K562 (cell line): ENCODE measurements around the gene MC1R. TPM values are rescaled to one million over a fixed set of nuclear protein-coding genes. Genes with fewer than 3 reads are reported as not detected.

ENCODE experiments used
- ATF2 ChIP-seq: sonication (generic); formaldehyde crosslinking; IDR thresholded peaks from 2 replicates; pipeline ENCODE4 v1.8.1; 2022; ENCODE audit warnings: missing genetic modification reagents
- BHLHE40 ChIP-seq: IDR thresholded peaks from 2 replicates; pipeline ENCODE4 v1.6.1; 2011; ENCODE audit warnings: low read length, improper control_type of control experiment
- FIP1L1 ChIP-seq: fragments of 200-400 bp; formaldehyde crosslinking; IDR thresholded peaks from 2 replicates; pipeline ENCODE4 v1.6.1; 2018; ENCODE audit warnings: mild to moderate bottlenecking, low read depth, low read length; ENCODE audit not compliant: poor library complexity, severe bottlenecking
- HNRNPLL ChIP-seq: fragments of 200-400 bp; formaldehyde crosslinking; IDR thresholded peaks from 2 replicates; pipeline ENCODE4 v1.6.1; 2017; ENCODE audit warnings: low read length, low read depth, mild to moderate bottlenecking; ENCODE audit not compliant: poor library complexity, severe bottlenecking
- HSF4 ChIP-seq: fragments of 250-450 bp; sonication (Bioruptor Pico); IDR thresholded peaks from 2 replicates; pipeline ENCODE4 v2.1.2; 2022; ENCODE audit warnings: mild to moderate bottlenecking, moderate library complexity, borderline replicate concordance
- JUND ChIP-seq, 2 experiments: IDR thresholded peaks; 2 replicates in 1 of 2; 3 replicates in 1 of 2; pipeline ENCODE4 v1.6.1; 2011; ENCODE audit warnings: borderline replicate concordance in 2 of 2, low read depth in 2 of 2, low read length in 2 of 2, improper control_type of control experiment in 1 of 2, missing biosample characterization in 1 of 2, missing genetic modification characterization in 1 of 2, missing genetic modification reagents in 1 of 2
- KDM4B ChIP-seq, 2 experiments: fragments of 450-650 bp in 1 of 2; sonication (generic) in 1 of 2; IDR thresholded peaks; 2 replicates each; pipeline ENCODE4 v1.6.1; 2016 to 2017; ENCODE audit warnings: borderline replicate concordance in 2 of 2, antibody characterized with exemption in 1 of 2, low read depth in 1 of 2, mild to moderate bottlenecking in 1 of 2
- MYNN ChIP-seq, 2 experiments: sonication (generic); formaldehyde crosslinking in 1 of 2; IDR thresholded peaks; 2 replicates each; pipeline versions ENCODE4 v1.5.0 to v1.6.1; 2016 to 2020; ENCODE audit warnings: antibody characterized with exemption in 1 of 2, missing genetic modification reagents in 1 of 2
- OTX1 ChIP-seq: fragments of 450-650 bp; formaldehyde crosslinking; IDR thresholded peaks from 2 replicates; pipeline ENCODE4 v1.4.0; 2022; ENCODE audit warnings: mild to moderate bottlenecking
- PCBP2 ChIP-seq: fragments of 200-400 bp; formaldehyde crosslinking; IDR thresholded peaks from 2 replicates; pipeline ENCODE4 v1.6.1; 2018; ENCODE audit warnings: low read length, low read depth, mild to moderate bottlenecking, moderate library complexity; ENCODE audit not compliant: poor library complexity, severe bottlenecking
- RCOR1 ChIP-seq, 2 experiments: IDR thresholded peaks; 2 replicates each; pipeline ENCODE4 v1.6.1; 2012; ENCODE audit warnings: low read depth in 2 of 2, low read length in 2 of 2, borderline replicate concordance in 1 of 2, improper control_type of control experiment in 1 of 2
- SP2 ChIP-seq: IDR thresholded peaks from 2 replicates; pipeline ENCODE4 v1.6.1; 2011; ENCODE audit warnings: mild to moderate bottlenecking, low read depth, low read length, moderate library complexity; ENCODE audit not compliant: poor library complexity, severe bottlenecking; ENCODE audit errors: extremely low read depth
- TCF3 ChIP-seq: sonication (generic); formaldehyde crosslinking; IDR thresholded peaks from 2 replicates; pipeline ENCODE4 v1.4.0; 2020; ENCODE audit warnings: mild to moderate bottlenecking, missing genetic modification reagents
- VEZF1 ChIP-seq: fragments of 200-800 bp; sonication (Bioruptor generic); IDR thresholded peaks from 2 replicates; pipeline ENCODE4 v1.6.1; 2017; ENCODE audit warnings: missing genetic modification characterization, missing compliant biosample characterization
- ZFP91 ChIP-seq: sonication (generic); formaldehyde crosslinking; IDR thresholded peaks from 2 replicates; pipeline ENCODE4 v1.8.0; 2022; ENCODE audit warnings: mild to moderate bottlenecking, missing genetic modification reagents
- ZNF263 ChIP-seq: sonication (generic); formaldehyde crosslinking; IDR thresholded peaks from 2 replicates; pipeline ENCODE4 v1.8.0; 2022; ENCODE audit warnings: mild to moderate bottlenecking, missing genetic modification reagents, borderline replicate concordance
- ZNF384 ChIP-seq: IDR thresholded peaks from 2 replicates; pipeline ENCODE4 v1.6.1; 2012; ENCODE audit warnings: low read depth, low read length, improper control_type of control experiment
- ZNF561 ChIP-seq: fragments of 450-650 bp; formaldehyde crosslinking; conservative IDR thresholded peaks from 2 replicates; pipeline ENCODE4 v1.4.0; 2020; ENCODE audit warnings: mild to moderate bottlenecking, moderate library complexity
- ZNF644 ChIP-seq: fragments of 200-800 bp; sonication (Bioruptor generic); IDR thresholded peaks from 2 replicates; pipeline ENCODE4 v1.6.1; 2016; ENCODE audit warnings: low read depth, missing genetic modification characterization, missing compliant biosample characterization
- ZNF740 ChIP-seq, 3 experiments: fragments of 200-800 bp in 1 of 3; sonication (Bioruptor generic) in 1 of 3; sonication (generic) in 1 of 3; formaldehyde crosslinking in 1 of 3; IDR thresholded peaks; 2 replicates each; pipeline versions ENCODE4 v1.6.1 to v1.8.0; 2016 to 2022; ENCODE audit warnings: mild to moderate bottlenecking in 2 of 3, missing compliant biosample characterization in 2 of 3, missing genetic modification characterization in 2 of 3, missing genetic modification reagents in 1 of 3
- polyA plus RNA-seq, 8 experiments: library from polyadenylated mRNA; depleted of rRNA in 4 of 8; stranded (reverse) in 5 of 8; unstranded in 3 of 8; fragments of >200 nt; fragmentation: Nextera tagmentation in 2 of 8; fragmentation: Illumina TruSeq in 1 of 8; extraction: Ambion mirVana in 2 of 8; extraction: Trizol in 1 of 8; gene quantifications; 2 replicates each; pipeline versions ENCODE4 v1.2.1 to v1.2.3, GENCODE V29; 2011 to 2014; ENCODE audit warnings: inconsistent platforms in 1 of 8, missing spikeins in 1 of 8
- total RNA-seq, 7 experiments: library from RNA; depleted of rRNA in 6 of 7; stranded (reverse); fragments of >200 nt in 6 of 7; fragmentation: Illumina TruSeq in 2 of 7; extraction: Trizol in 2 of 7; gene quantifications; 2 replicates each; pipeline versions ENCODE4 v1.2.1 to v1.2.3, GENCODE V29; 2011 to 2021; ENCODE audit warnings: low replicate concordance in 1 of 7

The MC1R gene
- total and polyA plus RNA-seq, 9 of the 15 experiments (the other 6 are each of a cell fraction or from before 2014, with no cell fraction given), result 0.14 to 5.3 (median 2.5) TPM; not detected in 1

- TF ChIP-seq SP2 (no peak), ZNF561 (CRISPR knock-in tag) (no peak), OTX1 (CRISPR knock-in tag) (no peak), JUND (IDR thresholded peaks at IDR 0.05; ENCODE audit: borderline replicate concordance, low read depth, low read length) (peak; percentile 91), JUND (tag; IDR thresholded peaks at IDR 0.05; ENCODE audit: borderline replicate concordance, low read depth, low read length) (peak; percentile 32; the same call in 1 of the 3 replicates), BHLHE40 (peak; percentile 44), ZNF644 (tag) (no peak), MYNN (IDR thresholded peaks at IDR 0.05) (peak; percentile 67; the same call in 1 of the 2 replicates), MYNN (CRISPR knock-in tag; IDR thresholded peaks at IDR 0.05) (no peak), VEZF1 (CRISPR knock-in tag) (peak; percentile 86), PCBP2 (no peak), KDM4B (IDR thresholded peaks at IDR 0.05; ENCODE audit: borderline replicate concordance in 2 of 2, low read depth in 1 of 2) (0 out of 4 replicates have a peak, but pooled peaks of 1 of the 2 experiments have one; percentile 47), ZNF384 (no peak), HNRNPLL (no peak), ZFP91 (CRISPR knock-in tag) (no peak), ZNF263 (CRISPR knock-in tag) (peak; percentile 24; the same call in 1 of the 2 replicates), HSF4 (CRISPR knock-in tag) (no peak), ATF2 (no peak), TCF3 (no peak), ZNF740 (CRISPR knock-in tag; IDR thresholded peaks at IDR 0.05) (no peak; the same call in 1 of the 2 replicates), ZNF740 (tag; IDR thresholded peaks at IDR 0.05) (no peak), FIP1L1 (no peak), RCOR1 (IDR thresholded peaks at IDR 0.05; ENCODE audit: borderline replicate concordance in 1 of 2, low read depth in 2 of 2, low read length in 2 of 2) (0 out of 4 replicates have a peak, but pooled peaks of 1 of the 2 experiments have one; percentile 39)
These were observed 3.8 kb downstream of the MC1R start (continued) for GRCh38 chr16:89922477-89922883.
